Activated CD8-positive, alpha-beta memory T cell treated with anti-CD3 and anti-CD28 coated beads for 36 hours (primary cell): ENCODE measurements around the gene LYPD8. TPM values are rescaled to one million over a fixed set of nuclear protein-coding genes. Genes with fewer than 3 reads are reported as not detected.

Source experiments
- CTCF ChIA-PET: fragments of 350-600 bp; sonication (Branson Sonifier 250); formaldehyde crosslinking; loops from one replicate; lab custom pipeline; 2021; ENCODE audit warnings: antibody characterized with exemption; lab: Charles Lee
- POLR2A ChIA-PET: fragments of 350-600 bp; sonication (Branson Sonifier 250); formaldehyde crosslinking; loops from one replicate; lab custom pipeline; 2021; ENCODE audit warnings: antibody characterized with exemption; lab: Charles Lee
- total RNA-seq, 2 experiments: library from RNA; stranded (reverse); gene quantifications; one replicate each; pipeline ENCODE4 v1.2.3, GENCODE V29; 2021

The LYPD8 gene
- total RNA-seq, 2 experiments from 2014 or later: not detected

DNA sequence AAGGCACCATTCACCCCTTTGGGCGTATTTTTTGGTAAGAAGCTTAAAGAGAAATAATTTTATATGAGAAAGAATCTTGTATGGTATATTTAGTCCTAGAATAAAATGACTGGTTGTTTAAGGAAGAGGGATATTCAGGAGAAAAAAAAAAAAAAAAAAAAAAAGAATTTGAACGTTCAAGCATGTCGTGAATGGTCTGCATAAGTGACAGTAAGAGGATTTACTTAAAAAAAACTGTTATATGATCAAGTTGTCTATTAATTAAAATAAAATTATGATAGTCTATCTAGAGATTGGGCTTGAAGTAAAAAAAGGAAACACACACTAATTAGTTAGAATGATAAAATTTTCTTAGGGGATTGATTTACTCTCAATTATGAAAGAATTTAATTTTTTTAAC lies 41.3 kb downstream of the LYPD8 start:
- CTCF ChIA-PET: no interaction called here
- POLR2A ChIA-PET: no interaction called here

DNA sequence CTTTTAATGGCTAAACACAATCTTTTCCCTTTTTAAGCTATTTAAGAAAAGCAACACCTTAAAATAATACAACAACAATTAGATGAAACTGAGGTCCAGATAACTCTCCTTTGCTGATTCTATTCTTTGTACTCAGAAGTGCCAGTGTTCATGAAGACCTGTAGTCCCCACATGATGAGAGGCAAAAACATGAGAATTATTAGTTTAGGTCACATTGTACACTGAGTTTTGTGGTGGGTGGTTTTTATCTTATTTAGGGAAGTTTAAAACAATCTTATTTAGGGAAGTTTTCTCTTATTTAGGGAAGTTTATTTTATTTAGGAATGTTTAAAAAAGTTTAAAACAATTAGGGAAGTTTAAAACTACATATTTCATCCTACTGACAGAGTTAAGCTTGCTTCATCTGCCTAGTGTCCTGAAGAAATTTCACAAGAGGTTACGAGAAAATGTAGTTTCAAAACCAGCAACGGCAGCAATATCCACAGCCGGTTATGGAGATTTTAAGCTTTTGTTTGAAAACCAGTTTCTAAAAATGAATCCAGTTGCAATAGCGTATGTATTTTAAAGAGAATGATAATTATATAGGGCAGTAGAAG lies 45.2 kb downstream of the LYPD8 start:
- ChIA-PET CTCF (no interaction called here), POLR2A (no interaction called here)

DNA sequence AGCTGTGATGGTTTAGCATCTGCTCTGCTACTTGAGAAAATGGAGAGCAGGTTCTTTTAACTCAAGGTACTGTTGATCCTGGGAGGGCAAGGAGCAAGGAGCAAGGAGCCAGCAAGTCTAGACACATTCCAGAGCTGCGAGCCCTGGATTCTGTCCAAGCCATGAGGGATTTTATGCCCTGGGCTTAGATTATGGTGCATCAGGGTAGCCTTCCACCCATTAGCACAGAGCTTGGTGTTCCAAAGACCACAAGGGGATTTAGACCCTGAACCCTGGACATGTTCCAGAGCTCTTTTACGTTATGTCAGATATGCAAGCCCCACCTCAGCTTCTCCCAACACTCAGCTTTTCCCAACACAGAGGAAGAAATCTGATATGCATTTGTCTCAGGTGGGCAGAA lies 51.0 kb downstream of the LYPD8 start:
- ChIA-PET POLR2A (no interaction called here), CTCF (no interaction called here)

DNA sequence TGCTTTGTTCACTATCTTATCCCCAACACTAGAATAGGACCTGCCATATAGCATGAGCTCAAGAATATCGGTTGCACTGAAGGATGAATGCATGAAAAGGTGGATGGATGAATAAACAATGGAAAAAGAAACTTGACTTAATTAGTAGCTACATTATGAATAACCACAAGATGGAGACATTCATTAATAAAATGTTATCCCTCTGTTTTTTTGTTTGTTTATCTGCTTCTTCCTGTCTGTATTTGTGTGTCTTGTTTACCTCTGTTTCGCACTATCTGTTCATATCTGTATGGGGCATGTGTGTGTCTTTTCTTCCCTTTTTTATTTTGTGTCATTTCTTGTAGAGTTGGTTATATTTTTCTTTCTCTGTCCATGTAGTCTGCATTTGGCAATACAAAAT lies 51.9 kb downstream of the LYPD8 start:
- ChIA-PET POLR2A (no interaction called here), CTCF (no interaction called here)

DNA sequence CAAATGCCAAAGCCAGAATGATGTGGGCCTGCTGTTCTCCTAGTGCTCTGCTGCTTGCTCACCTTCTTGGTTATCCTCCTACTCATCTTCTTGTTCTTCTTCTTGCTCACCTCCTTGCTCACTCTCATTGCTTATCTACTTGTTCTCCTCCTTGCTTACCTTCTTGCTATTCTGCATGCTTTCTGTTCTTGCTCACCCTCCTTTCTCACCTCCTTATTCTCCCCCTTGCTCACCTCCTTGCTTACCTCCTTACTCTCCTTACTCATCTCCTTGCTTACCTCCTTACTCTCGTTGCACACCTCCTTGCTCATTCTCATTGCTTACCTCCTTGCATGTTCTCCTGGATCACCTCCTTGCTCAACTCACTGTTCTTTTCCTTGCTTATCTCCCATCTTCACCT lies 52.8 kb downstream of the LYPD8 start, which contains the start of gene OR14I1:
OR14I1 (minus strand) TSS at position 53 of the 400 bp plus-strand sequence.
- POLR2A ChIA-PET: no interaction called here
- CTCF ChIA-PET: no interaction called here

DNA sequence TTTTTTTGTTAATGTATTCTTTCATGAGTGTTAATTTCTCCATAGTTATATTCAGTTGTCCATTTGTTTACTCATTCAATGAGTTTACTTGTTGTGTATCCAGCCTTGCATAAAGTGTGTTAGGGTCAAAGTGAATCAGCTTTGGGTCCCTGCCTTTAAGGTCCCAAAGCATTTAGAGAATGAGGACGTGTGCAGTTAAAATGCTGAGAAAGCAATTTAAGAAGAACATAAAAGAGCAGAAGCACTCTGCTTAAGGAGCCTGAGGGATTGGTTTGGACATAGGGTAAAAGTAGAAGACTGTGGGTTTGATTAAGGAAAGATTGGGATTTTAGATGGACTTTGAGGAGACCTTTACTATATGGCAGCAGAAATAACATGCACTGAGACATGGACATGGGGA lies 56.5 kb downstream of the LYPD8 start:
- POLR2A ChIA-PET: no interaction called here
- CTCF ChIA-PET: interaction anchor here (1.2 kb wide), 1 partner anchor 10 kb away, joined by 3 read pairs; no protein-coding TSS in a partner anchor

DNA sequence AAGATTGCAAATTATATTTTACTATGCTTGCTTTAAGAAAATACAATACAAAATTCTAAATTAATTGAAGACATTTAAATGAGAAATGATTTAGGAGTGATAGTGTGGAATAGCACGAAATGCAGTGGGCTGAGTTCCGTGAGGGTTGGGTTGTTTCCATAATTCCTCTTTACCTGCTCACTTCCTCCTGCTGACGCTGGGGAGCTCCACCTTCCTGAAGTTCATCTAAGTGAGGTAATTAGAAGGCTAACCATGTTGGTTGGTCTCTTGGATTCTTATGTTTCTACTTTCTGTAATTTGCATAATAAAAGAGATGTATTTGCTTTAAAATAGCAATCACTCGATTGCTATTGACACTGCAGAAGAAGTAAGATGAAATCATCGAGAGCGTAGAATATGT lies 57.7 kb downstream of the LYPD8 start:
- POLR2A ChIA-PET: no interaction called here
- CTCF ChIA-PET: no interaction called here

DNA sequence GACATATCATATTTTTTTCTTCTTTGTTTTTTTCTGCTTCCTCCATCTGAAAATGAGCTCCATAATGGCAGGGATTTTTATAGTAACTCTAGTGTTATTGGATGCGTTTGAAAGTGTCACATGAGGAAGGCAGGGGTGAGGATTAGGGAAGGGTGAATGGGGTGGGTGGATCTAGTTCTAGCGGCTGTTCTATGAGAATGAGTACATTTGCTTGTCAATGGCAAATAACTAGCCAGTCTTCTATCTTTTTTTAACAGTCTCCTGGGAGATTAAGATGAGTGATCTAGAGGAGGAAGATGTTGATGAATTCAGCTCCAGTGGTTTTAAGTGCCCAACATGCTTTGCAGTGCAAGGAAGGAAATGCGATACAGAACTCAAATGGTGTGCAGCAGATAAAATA lies 58.8 kb downstream of the LYPD8 start:
- ChIA-PET CTCF (no interaction called here), POLR2A (no interaction called here)

DNA sequence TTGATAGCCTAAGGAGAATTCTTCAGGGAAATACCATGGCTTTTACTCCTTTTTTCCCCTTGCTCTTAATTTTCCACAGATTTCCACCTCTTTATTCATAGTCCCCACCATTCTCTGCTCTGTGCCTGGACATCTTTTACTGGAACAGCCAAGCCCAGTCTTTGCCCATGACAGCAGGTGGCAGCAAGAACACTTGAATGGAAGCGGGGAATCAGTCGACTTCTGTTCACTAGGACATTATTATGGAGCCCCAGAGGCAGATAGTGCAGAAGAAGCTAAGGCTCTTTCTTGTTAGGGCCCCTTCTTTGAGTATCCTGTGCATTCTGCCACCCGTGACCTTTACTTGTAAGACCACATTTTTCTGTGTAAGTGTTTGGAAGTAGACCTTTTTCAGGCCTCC lies 59.3 kb downstream of the LYPD8 start:
- POLR2A ChIA-PET: no interaction called here
- CTCF ChIA-PET: no interaction called here

DNA sequence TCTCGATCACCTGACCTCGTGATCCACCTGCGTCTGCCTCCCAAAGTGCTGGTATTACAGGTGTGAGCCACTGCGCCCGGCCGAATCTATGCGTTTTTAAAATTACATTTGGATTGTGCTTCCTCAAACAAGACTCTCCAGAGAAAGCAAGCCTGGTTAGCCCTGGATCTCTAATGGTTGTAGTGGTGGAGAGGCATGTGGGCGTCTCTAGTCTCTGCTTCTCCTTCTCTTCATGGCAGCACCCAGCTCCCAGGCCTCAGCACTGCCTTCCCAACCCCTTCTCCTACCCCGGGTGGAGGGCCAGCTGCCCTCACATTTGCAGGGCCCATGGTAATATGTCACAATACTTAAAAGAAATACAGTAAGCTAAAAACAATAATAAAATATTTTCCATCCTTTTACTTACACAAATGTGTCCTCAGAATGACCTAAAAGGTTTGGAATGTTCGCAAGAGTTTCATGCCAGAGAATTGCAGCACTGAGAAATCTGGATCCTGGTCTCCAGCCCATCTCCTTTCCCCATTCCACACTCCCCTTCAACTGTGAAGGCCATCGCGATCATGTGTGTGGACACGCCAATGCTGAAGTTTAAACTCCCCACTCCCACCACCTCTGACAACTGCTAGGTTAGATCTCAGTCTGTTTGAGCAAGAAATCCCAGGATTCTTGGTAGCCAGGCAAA lies 60.0 kb downstream of the LYPD8 start:
- POLR2A ChIA-PET: no interaction called here
- CTCF ChIA-PET: no interaction called here

DNA sequence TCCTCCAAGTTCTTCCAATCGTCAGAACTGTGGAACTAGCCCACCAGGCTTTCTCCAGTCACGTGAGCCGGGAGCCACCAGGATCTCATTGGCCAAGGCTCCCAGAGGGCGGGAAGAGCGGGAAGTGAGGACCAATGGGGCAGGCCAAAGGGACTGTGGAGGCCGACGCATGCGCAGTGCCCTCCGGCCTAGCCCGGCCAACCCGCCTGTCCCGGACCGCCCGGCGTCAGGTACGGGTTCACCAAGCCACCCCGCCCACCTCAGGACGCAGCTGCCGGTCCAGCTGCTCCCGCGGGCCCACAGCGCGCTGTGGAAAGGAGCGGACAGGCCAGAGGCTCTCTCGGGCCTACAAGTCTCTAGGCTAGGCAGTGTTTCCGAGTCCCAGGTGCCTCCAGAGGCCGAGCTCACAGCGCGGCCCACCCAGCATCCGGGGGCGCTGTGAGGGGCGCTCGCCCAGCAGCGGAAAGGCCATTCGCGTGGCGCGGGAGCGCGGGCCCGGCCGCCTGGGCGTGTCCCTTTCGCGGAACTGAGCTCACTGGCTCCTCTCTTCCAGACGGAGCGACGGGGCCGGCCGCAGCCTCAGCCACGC lies 63.9 kb downstream of the LYPD8 start:
- CTCF ChIA-PET: no interaction called here
- POLR2A ChIA-PET: no interaction called here

Other genes starting within 250 kb of the LYPD8 start
- not detected for gene OR2G6, start 247.7 kb downstream of the LYPD8 start, total RNA-seq
- not detected for gene OR2T29, start 193.0 kb downstream of the LYPD8 start, total RNA-seq
- gene OR2T34, start 181.0 kb downstream of the LYPD8 start, total RNA-seq: not detected
- not detected for gene OR2T10, start 158.1 kb downstream of the LYPD8 start, total RNA-seq
- gene OR2T11, start 120.7 kb downstream of the LYPD8 start, total RNA-seq: not detected
- gene OR2T35, start 110.5 kb downstream of the LYPD8 start, total RNA-seq: not detected
- not detected for gene OR2T27, start 100.2 kb downstream of the LYPD8 start, total RNA-seq
- gene OR14I1, start 53.0 kb downstream of the LYPD8 start, total RNA-seq: not detected
- gene SH3BP5L, start 70.2 kb upstream of the LYPD8 start, total RNA-seq: 10 to 100 TPM; 19.9 to 20.0 TPM
- 10 to 100 TPM; 49.1 to 50.3 TPM for gene ZNF672, start 82.5 kb upstream of the LYPD8 start, total RNA-seq
- 10 to 100 TPM; 69.4 to 75.9 TPM for gene ZNF692, start 103.3 kb upstream of the LYPD8 start, total RNA-seq
- gene PGBD2, start 150.5 kb upstream of the LYPD8 start, total RNA-seq: 1 to 10 TPM; 5.8 to 5.9 TPM